Peyer's patch (tissue), 4 donors: ENCODE results near the gene DHCR24.

Source experiments
- CTCF ChIP-seq, 6 experiments: fragments of 450-650 bp in 4 of 6; fragments of 200-600 bp in 2 of 6; sonication (generic) in 1 of 6; IDR thresholded peaks; one replicate each; pipeline ENCODE4 v1.5.1; 2017 to 2019; ENCODE audit warnings: antibody characterized with exemption in 6 of 6, mild to moderate bottlenecking in 3 of 6, moderate library complexity in 1 of 6
- POLR2A ChIP-seq, 2 donors: fragments of 450-650 bp; IDR thresholded peaks; one replicate each; pipeline ENCODE4 v1.5.1; 2017; ENCODE audit warnings: antibody characterized with exemption in 2 of 2, mild to moderate bottlenecking in 2 of 2, moderate library complexity in 2 of 2

- no peak for TF ChIP-seq CTCF (IDR thresholded peaks at IDR 0.05)
- no peak for TF ChIP-seq POLR2A (IDR thresholded peaks at IDR 0.05)
These were observed 74.1 kb downstream of the DHCR24 start for GRCh38 chr1:54812801-54813484.
